GM18867 (cell line): Measurements from ENCODE around the gene ZNF618.

Experiments used
- ATAC-seq: cut with Tn5 transposase; IDR thresholded peaks from one replicate; pipeline ENCODE4 v1.9.1; 2021; ENCODE audit warnings: mild to moderate bottlenecking, moderate library complexity; ENCODE audit not compliant: unreplicated experiment

ZNF618 gene

DNA sequence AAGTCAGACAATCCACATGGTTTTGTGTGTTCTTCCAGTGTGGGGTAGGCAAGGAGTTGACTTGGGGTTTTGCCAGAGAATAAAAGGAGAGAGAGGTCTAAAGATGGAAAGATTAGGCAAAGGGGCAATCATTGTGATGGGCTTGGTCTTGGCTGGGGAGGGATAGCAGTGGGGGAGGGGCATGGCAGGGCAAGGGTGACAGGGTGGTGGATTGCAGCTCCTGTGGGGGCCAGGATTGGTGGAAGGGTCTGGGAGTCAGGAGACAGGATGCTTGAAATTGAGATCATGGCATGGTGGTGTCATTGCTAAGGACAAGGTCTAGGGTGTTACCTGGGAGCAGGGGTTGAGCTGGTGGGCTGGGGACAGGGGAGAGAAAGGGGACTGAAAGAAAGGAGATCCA, 57.6 kb downstream of the ZNF618 start:
- no peak for ATAC-seq

DNA sequence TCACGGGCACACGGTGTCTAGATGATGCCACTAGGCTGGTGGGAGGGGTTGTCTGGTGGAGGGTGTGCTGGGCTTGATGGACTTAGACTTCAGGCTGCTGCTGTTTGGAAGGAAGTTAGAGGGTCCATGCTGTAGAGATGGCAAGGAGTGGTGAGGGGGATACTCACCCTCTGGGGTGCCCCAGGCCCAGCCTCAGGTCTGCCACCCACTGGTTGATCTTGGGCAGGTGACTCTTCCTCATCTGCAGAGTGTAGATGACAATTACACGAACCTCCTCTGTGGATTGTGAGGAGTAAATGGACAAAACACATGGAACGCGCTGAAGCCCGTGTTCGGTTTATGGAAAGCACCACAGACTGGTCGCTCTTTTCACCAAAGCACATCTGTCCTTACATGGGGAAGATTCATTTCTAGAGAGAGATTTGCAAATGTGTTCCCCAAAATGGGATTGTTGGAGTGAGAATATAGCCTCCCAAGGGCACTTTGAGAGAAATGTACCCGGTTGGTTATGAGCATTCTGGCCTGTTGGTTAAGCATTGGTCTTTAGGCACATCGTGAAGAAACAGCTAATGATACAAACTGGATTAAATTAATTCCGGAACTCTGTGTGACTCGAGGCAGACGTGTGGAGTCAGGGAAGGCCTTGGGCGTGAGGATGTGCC, 58.2 kb downstream of the ZNF618 start:
- ATAC-seq = no peak

DNA sequence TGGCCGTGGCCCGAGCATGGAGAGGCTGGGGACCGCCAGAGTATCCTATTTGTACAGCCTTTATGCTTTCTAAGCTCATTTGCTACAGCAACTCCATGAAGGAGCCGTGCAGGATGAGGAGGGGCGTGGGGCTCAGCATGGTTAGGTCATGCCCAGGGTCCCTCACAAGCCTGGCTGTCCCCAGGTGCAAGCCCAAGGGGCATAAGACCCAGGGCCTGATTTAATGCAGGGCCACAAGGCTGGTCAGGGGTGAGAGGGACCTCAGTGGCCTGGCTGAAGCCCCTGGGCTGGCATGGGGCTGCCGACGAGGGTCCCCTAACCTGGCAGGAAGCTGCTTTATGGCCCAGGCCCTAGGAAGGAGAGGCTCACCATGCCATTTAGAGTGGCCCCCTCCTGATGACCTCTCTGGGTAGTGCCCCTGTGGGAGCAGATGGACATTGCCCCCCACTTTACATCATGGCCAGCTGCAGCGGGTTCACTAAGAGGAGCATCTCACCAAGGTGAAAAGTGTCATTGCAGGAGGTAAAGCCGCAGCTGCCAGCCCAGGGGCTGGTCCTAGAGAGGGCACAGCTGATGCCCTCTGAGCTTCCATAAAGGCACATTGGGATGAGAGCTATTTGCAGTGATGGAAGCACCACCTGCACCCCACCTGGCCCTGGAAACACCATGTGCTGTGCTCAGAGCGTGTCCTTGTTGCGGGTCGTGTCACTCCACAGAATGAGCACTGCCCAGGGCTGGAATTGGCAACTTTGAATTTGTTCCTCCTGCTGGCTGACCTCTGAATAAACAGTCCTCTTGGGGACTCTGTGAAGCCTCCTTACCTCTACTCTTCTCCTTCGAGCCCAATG, 58.9 kb downstream of the ZNF618 start:
- ATAC-seq = no peak

DNA sequence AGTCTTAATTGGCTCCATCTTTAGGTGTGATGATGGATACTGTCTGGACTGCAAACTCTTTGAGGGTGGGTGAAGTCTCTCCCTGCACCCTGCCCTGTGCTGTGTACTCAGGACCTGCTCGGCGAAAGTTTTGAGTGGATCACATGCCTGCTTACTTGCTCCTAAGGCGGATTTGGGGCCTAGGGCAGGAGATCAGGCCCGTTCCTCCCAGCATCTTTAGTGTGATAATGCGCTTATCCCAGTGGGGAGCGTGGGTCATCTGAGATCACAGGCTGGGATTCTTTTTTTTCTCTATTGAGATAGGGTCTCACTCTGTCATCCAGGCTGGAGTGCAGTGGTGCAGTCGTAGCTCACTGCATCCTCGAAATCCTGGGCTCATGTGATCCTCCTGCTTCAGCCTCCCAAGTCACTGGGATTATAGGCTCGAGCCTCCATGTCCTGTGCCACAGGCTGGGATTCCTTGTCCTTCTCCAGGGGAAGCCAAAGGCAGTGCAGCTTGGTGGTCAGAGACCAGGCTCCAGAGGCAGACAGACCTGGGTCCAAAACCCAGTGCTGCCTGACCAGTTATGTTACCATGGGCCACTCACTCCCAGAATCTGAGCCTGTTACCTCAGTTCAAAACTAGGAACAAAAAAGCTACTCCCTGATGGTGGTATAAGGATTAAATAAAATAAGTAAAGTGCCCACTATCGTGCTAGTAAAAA, 59.7 kb downstream of the ZNF618 start:
- no peak for ATAC-seq

DNA sequence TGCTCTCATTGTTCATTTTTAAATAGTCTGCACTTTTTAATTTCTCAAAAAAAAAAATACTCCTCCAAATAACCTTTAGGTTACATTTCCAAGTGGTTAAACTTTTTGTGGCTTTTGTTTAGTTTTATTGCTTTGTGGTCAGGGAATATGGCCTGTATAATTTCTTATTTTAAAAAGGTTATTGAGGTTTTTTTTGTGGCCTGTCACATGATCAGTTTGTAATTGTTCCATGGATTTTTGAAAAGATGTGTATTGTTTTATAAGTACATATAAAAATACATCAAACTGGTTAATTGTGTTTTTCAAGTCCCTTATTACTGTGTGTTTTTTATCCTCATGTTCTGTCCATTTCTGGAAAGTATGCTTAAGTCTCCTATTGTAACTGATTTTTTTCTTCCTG, 64.0 kb downstream of the ZNF618 start:
- no peak for ATAC-seq

DNA sequence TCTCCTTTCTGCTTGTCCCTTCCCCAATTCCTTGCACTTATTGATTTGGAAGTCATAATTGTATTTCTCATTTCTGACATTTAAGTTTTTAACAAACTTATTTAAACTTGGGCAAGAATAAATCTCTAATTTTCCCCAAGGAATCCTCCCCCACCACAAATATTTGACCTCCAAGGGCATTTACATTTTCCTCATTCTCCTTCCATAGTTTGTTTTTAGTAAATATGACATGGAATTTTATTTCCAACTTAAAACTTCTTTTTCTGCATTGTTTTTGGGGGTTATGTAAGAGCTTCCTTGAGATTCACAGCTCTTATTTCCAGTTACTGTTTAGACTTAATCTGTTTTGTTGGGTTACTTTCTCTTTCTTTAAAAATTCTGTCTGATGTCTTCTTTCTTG, 64.9 kb downstream of the ZNF618 start:
- no peak for ATAC-seq

DNA sequence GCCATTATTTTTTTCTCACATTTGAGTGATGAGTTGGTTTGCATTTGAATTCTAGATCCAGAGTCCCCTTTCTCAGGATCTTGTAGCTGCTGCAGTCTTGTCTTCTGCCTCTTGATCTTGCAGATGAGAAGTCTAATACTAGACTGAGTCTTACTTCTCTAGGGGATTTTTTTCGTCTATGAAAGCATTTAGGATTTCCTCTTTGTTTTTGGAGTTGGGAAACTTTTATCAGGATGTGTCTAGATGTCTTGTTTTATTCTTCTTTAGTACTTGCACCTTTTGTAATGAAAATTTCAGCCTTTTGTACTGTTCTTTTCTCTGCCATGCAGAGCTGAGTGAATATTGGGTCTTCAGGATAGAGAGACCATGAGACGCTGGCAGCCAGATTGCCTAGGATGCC, 65.4 kb downstream of the ZNF618 start:
- ATAC-seq = no peak

DNA sequence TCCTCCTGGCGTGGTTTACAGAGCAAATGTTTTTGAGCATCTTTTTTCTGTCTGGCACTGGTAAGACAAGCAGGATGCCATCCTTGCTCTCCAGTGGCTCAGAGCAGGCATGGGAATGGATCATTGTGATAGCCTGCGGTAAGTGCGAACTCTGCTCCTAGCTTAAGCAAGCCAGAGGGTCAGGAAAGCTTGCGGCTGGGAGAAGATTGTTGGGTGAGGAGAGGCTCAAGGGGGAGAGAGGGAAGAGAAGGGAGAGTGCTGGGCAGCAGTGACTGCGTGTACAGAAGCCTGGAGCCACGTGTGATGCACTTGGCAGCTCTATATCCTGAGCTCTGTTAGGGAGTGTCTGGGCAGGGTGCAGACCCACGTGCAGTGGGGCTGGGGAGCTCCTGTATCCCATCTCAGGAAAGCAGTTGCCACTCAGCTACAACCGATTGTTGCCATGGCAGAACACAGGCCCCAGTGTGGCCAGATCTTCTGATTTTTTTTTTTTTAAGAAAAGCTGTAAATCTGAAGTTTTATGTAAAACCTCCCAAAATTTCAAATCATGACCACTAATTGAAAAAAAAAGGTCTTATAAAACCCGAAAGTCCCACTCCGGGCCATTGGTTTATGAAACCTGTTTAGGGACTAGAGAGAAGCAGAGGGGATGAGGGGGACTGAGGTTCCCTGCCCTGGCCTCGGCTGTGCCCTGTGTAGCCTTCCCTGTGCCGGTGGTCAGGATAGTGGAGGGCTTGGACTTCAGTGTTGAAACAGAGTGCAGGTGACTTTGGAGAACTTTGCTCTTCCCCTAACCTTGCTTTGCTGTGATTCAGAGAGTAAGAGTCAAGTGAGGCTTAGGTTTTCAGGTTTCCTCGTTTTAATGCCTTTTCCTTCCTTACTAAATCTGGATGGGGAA, 67.3 kb downstream of the ZNF618 start:
- no peak for ATAC-seq

DNA sequence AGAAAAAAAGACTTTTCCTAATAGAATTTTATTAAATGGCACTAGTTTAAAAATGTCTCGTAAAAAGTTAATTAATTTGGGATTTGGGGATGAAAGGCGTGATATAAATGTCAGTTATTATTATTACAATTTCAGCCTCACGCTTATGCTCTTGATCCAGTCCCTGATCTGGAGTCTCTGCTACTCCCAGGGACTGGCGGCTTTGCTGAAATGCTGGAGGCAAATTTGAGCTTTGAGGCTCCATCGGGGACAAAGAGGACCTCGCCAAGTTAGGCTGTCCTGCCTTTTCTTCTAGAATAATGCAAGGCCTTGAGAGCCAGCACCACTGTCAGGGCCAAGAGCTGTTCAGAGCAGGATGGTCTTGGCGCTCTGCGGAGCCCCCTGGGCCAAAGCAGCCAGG, 69.7 kb downstream of the ZNF618 start:
- no peak for ATAC-seq

DNA sequence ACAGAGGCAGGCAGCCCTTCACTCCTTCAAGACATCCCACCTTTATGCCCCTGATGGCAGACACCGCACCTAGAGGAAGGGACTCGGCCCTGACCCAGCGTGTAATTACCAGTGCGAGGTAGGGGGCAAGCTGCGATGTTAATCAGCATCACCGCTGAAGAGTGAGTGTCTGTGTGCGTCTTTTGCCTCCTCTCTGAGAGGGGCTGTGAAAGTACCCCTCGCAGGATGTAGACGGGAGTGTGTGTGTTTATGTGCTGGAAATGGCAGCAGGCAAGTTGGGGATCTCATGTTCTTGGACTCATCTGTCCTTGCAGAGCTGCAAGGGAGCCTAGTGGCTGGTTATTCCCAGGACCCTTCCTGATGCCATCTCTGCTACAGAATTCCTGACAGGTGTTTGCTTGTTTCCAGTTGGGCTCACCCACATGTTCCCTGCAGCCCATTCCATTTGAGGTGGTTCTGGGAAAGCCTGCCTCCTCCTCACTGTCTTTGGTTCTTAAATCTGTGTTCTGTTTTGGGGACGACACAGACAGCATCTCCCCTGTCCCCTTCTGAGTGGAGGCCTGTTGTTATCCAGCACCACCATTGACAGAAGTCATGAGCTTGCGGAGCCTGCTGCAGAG, 70.5 kb downstream of the ZNF618 start:
- ATAC-seq = no peak

DNA sequence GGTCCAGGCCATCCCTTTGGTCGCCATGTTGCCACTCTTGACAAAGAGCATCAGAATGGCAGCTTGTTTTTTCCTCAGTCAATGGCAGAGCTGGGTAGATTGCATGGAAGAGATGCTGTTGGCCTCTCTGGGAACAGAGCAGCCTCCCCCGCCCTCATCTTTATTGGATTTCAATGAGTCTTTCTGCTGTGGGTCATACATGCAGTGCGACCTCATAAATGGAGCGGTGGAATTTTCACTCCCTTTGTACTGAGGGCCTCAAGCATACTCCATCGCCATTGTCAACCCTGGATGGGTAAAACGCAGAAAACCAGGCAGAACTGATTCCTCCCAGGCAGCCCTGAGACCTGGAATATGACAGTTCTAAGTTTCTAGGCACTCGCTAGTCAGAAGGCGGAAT, 71.8 kb downstream of the ZNF618 start:
- ATAC-seq = no peak

DNA sequence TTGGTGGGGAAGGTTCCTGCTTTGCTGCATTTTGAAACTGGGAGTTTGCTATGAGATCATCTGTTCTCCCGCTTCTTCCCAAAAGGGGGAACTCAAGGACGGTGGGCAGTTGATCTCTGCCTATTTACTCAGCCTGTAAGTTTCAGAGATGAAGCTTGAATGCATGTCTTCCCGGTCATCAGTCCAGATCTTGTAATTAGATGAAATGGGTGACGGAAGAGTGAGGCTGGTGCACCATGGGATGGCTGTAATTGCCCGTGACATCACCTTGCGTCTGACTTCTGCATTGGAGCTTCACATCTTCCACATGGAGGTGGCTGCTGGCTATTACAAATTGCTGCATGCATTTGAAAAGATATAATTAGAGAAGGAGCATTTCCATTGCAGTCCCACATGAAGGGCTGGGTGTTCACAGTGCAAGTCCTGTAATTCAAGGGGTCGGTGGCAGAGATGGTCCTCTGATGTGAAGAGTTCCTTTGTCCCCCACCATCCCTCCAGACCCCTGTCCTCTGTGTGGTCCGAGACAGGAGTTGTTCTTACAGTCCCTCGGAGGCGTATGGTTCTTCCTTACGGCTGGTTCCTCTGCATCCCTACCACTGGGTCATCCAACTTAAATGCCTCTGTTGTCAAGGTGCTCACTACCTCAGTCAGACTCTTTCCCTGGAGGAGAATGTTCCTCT, 72.9 kb downstream of the ZNF618 start:
- ATAC-seq = no peak

DNA sequence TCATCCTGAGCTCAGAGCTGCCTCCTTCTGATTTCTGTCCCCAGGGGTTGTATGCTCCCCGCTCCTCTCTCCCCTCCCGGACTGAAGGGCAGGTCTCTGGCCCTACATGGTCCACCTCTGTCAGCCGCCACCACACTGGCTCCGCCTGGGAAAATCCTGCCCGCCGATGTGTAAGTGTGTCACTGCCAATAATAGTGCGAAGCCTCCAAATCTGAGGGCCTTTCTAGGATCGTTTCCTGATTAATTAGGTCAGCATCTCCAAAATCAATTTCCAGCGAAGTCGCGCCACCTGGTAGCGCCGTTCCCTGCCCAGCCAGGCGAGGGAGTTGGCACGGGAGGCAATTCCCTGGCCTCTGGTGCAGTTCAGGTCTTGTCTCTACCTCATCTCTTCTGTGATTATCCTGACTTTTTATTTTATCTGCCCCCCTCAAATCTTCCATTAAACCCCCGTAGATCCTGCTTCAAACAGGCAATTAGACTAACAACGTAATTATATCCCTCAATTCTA, 73.5 kb downstream of the ZNF618 start:
- no peak for ATAC-seq

DNA sequence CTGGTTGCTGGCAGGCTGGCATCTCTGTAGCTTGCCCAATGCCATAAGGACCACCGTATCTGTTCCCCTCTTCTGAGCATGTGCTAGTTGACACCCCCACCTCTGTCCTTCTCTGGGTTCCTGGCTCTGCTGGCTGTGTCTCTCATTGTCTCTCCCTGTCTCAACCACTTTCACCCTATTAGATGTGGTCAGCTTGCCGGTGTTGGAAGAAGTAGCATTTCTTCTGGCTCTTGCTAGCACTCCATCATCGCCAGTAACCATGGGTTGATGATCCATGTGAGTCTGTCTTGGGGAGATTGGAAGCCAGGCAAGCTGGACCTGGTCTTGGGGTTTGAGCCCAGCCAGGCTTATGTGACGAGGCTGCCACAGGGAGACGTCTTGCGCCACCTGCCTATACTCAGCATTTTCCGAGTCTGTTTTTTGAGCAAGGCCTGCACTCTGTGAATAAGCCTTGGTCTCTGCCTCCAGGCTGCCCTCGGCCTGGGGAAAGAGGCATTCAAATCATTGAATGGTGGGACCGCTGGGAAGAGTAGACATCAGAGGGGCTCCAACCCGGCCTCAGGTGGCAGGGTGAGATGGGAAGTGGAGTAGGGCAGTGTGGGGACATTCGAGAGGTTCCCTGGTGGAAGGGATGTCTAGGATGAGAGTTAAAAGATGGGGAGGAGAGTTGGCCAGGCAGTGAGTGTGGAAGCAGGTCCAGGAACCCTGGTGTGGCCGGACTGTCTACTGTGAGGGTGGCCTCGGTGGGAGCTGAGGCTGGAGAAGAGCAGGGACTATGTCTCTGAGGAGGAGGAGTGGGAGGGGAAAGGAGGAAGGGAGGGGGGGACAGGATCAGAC, 74.3 kb downstream of the ZNF618 start:
- ATAC-seq = no peak

DNA sequence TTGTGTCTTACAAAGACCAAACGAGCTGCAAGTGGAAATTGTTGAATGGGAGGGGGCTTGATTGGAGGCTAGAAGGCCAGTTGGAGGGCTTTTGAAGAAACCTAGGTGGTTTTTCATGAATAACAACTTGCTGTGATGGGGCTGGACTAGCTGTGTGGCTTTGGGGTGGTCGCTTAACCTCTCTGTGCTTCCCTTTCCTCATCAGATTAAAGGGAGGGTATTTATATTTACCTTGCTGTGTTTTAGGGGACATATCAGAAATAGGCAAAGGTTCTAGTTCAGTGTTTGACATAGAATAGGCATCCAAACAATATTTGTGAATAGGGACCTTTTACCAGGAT, 74.9 kb downstream of the ZNF618 start:
- ATAC-seq = no peak

DNA sequence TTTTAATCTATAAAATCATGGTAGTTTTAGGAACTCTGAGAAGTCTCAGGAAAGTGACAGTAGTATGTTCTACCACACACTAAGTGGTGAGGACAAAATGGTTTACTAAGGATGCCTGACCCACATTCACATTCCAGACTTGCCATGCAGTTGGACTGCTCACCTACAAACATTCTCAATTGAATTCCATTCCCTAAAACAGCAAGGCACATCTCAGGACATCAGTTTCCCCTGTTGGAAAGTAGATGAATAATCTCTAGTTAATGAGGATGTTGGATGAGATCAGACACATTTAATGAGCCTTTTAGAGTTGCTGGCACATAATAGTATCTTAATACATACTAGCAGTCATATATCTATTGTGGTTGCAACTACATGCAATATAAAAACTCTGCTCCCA, 76.6 kb downstream of the ZNF618 start:
- ATAC-seq = no peak

DNA sequence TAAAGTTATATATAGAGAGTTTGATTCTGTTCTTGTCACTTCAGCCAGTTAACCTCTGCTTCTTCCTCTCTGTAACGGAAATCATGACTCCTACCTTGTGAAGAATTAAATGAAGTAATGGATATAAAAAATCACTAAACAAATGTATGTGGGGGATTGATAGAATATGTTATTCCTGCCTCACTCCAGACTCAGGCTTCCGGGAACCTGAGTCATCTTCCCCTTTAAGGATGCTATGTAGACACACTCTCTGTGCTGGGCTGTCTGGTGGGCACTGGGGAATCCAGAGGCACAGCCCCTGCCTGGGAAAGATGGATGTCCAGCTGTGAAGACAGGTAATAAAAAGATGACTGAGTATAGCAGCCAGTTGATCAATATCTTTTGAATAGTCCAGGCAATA, 77.4 kb downstream of the ZNF618 start:
- ATAC-seq = no peak

DNA sequence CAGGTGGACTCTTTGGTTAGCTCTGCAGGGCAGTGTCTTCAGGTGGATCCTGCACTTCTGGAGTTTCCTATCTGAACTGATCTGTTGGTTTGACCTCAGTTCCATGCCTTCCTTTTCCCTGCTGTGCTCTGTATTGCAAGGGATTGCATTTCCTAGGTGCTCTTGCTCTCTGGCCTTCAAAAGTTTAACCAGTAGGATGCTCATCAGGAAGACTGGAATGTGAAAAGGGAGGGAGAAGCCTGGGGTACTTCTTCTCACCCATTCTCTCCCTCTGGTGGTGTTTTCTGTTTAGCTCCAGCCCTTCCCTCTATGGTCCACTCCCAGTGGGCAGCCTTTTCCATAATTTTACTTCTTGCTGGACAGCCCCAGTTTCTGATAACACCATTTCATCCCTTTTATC, 78.5 kb downstream of the ZNF618 start:
- ATAC-seq = no peak
